Smooth muscle cell (in vitro differentiated cells): ENCODE data around the gene OR4F17. TPM values are rescaled to one million over a fixed set of nuclear protein-coding genes. Genes with fewer than 3 reads are reported as not detected.

Experiments used
- polyA plus RNA-seq: library from polyadenylated mRNA; unstranded; fragments of >200 nt; fragmentation: Nextera tagmentation; extraction: Ambion mirVana; gene quantifications from 2 replicates; pipeline ENCODE4 v1.2.1, GENCODE V29; 2016
- total RNA-seq: library from RNA; depleted of rRNA; stranded (reverse); fragments of >200 nt; gene quantifications from 2 replicates; pipeline ENCODE4 v1.2.3, GENCODE V29; 2014

OR4F17 gene
- total and polyA plus RNA-seq, 2 experiments from 2014 or later: not detected

Other genes with a start within 250 kb of the OR4F17 start
- 6.0 and 6.2 TPM in 2 replicates for gene PLPP2, start 184.3 kb downstream of the OR4F17 start, total RNA-seq
- gene PLPP2, start 184.3 kb downstream of the OR4F17 start, polyA plus RNA-seq: 4.8 and 15.1 TPM in 2 replicates
- gene MIER2, start 237.7 kb downstream of the OR4F17 start, total RNA-seq: 12.7 and 16.3 TPM in 2 replicates
- gene MIER2, start 237.7 kb downstream of the OR4F17 start, polyA plus RNA-seq: 79.5 and 79.7 TPM in 2 replicates